ENCODE measurements around the gene NDUFB2. TPM values are rescaled to one million over a fixed set of nuclear protein-coding genes. Genes with fewer than 3 reads are reported as not detected.

Gene NDUFB2
- total and polyA plus RNA-seq, 9 of the 15 experiments (the other 6 are each of a cell fraction or from before 2014, with no cell fraction given): 220 to 2,075 (median 320) TPM

GRCh38 chr7:140680886-140681285 lies 15.6 kb upstream of the NDUFB2 start:
- no peak overlapping the region for H3K4me3 ChIP-seq
- POLR2A ChIA-PET: interaction anchor here (1.0 to 1.7 kb wide), 2 partner anchors 18 to 25 kb away, joined by 3 to 4 read pairs; no protein-coding TSS in a partner anchor
- TF ChIP-seq ATF2 (CRISPR knock-in tag; IDR thresholded peaks at IDR 0.05): no peak
- TF ChIP-seq CBX5 (IDR thresholded peaks at IDR 0.05; ENCODE audit: borderline replicate concordance, low read depth): no peak
- no peak for TF ChIP-seq NFIC (IDR thresholded peaks at IDR 0.05)
- TF ChIP-seq RAD51 (IDR thresholded peaks at IDR 0.05; ENCODE audit: borderline replicate concordance, low read depth): no peak
- no peak for TF ChIP-seq NR3C1 (CRISPR knock-in tag; IDR thresholded peaks at IDR 0.05)
- TF ChIP-seq PRDM10 (IDR thresholded peaks at IDR 0.05; ENCODE audit: partially characterized antibody): no peak
- TF ChIP-seq ETS1 (conservative IDR thresholded peaks at IDR 0.05; ENCODE audit: control insufficient read depth, low read depth, low read length): no peak
- TF ChIP-seq SMC3 (conservative IDR thresholded peaks at IDR 0.05; ENCODE audit: insufficient read depth, low read depth, low read length): no peak
- TF ChIP-seq PRMT5 (CRISPR knock-in tag; IDR thresholded peaks at IDR 0.05): no peak
- no peak for TF ChIP-seq NR2C1 (IDR thresholded peaks at IDR 0.05)
- TF ChIP-seq NR2C1 (tag; IDR thresholded peaks at IDR 0.05): no peak
- TF ChIP-seq ZBTB5 (IDR thresholded peaks at IDR 0.05): no peak
- no peak overlapping the region; a peak in 1 of 4 replicates for H3K9ac ChIP-seq (ENCODE audit: insufficient read depth in 1 of 2, low read depth in 2 of 2, low read length in 2 of 2)
- no TSS peak for BruUV-seq (replicated peaks)
- 69% methylated on average over 7 of the region's 7 CpGs for WGBS (ENCODE audit: insufficient coverage, low coverage, missing lambda C conversion rate)
- in situ Hi-C loops (cut with MboI) (no loop called here), intact Hi-C loops (cut with micrococcal nuclease) (no loop called here)
- H2AFZ ChIP-seq (ENCODE audit: low read depth, low read length): no peak overlapping the region
- peaks cover 6% of the 10 kb centered on the region; the same call in 1 of the 3 replicates for H3K36me3 ChIP-seq (ENCODE audit: control insufficient read depth, insufficient read depth, low read length)
- H3K79me2 ChIP-seq (ENCODE audit: control insufficient read depth, insufficient read depth, low read length): no peaks in the 10 kb centered on the region
- CTCF ChIA-PET (ENCODE audit: low intra/inter-chr PET ratio): no interaction called here
- peaks cover 0 to 9% of the 10 kb centered on the region in 2 experiments; a peak in 1 of 5 replicates for H3K4me1 ChIP-seq (replicated peaks in 1 of 2; ENCODE audit: control insufficient read depth in 2 of 2, insufficient read depth in 2 of 2, low read length in 2 of 2)
- DNase-seq (ENCODE audit: extremely low read depth in 1 of 4, low spot score in 3 of 4) (no peak), FAIRE-seq (no peak), ATAC-seq (no peak)
- H3K9me3 ChIP-seq (replicated peaks; ENCODE audit: control insufficient read depth, insufficient read depth, low read depth, low read length): no peaks in the 10 kb centered on the region
- H3K9me1 ChIP-seq (ENCODE audit: control insufficient read depth, insufficient read depth, low read length): no peaks in the 10 kb centered on the region
- no peaks in the 10 kb centered on the region for H3K27me3 ChIP-seq (ENCODE audit: control insufficient read depth in 2 of 2, insufficient read depth in 2 of 2, low read length in 2 of 2)
- no peak overlapping the region for H3K27ac ChIP-seq (ENCODE audit: extremely low read depth, low read depth, low read length)
- H3K4me2 ChIP-seq (ENCODE audit: insufficient read depth, low read length): no peak overlapping the region
- peaks cover 7% of the 10 kb centered on the region; the same call in 1 of the 2 replicates for H4K20me1 ChIP-seq (replicated peaks; ENCODE audit: control insufficient read depth, insufficient read depth, low read length)

All from K562 (cell line).